Measurements from ENCODE around the gene SLF2. TPM values are rescaled to one million over a fixed set of nuclear protein-coding genes. Genes with fewer than 3 reads are reported as not detected.

The SLF2 gene
- total and polyA plus RNA-seq, 8 donors: 2.3 to 49.9 (median 14.4) TPM

DNA sequence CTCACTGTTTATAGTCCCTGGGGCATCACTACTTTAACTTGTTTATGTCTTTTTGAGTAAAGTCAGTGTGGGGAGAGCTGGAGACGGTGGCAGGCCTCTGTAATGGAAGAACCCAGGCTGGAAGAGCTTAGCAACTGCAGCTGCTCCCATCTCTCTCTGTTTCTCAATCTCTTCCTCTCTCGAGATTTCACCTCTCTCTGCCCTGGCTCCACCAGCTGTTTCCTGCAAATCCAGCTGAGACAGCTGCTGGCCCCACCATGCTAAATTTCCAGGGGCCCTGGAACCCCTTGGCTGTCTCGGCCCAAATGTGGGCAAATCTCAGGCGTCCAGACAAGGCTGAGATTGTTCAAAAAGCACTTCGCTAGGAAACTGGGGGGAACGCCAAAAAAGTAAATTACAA lies 25.8 kb upstream of the SLF2 start:
- H3K27ac ChIP-seq: no peak overlapping the region
- intact Hi-C loops (cut with DNase I; ENCODE audit: low total_unique reads): no loop called here
- peaks cover 0 to 3% (median under 1%) of the 10 kb centered on the region in 4 donors for H3K4me1 ChIP-seq
- H3K9me3 ChIP-seq: no peaks in the 10 kb centered on the region
- peaks cover 0 to 57% (median 16%) of the 10 kb centered on the region in 3 donors for H3K27me3 ChIP-seq
- 47 to 70% (median 59%) methylated on average over 6 of the region's 6 CpGs for WGBS, 5 donors
- H3K36me3 ChIP-seq: no peaks in the 10 kb centered on the region
- TF ChIP-seq, protein P1, sequence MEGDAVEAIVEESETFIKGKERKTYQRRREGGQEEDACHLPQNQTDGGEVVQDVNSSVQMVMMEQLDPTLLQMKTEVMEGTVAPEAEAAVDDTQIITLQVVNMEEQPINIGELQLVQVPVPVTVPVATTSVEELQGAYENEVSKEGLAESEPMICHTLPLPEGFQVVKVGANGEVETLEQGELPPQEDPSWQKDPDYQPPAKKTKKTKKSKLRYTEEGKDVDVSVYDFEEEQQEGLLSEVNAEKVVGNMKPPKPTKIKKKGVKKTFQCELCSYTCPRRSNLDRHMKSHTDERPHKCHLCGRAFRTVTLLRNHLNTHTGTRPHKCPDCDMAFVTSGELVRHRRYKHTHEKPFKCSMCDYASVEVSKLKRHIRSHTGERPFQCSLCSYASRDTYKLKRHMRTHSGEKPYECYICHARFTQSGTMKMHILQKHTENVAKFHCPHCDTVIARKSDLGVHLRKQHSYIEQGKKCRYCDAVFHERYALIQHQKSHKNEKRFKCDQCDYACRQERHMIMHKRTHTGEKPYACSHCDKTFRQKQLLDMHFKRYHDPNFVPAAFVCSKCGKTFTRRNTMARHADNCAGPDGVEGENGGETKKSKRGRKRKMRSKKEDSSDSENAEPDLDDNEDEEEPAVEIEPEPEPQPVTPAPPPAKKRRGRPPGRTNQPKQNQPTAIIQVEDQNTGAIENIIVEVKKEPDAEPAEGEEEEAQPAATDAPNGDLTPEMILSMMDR (IDR thresholded peaks at IDR 0.05): no peak
- TF ChIP-seq EP300 (IDR thresholded peaks at IDR 0.05) (no peak), POLR2A (IDR thresholded peaks at IDR 0.05) (no peak), POLR2AphosphoS5 (IDR thresholded peaks at IDR 0.05) (no peak)
- peak in 1 of 2 donors; percentile 68 for DNase-seq
- no peak overlapping the region for H3K4me3 ChIP-seq

DNA sequence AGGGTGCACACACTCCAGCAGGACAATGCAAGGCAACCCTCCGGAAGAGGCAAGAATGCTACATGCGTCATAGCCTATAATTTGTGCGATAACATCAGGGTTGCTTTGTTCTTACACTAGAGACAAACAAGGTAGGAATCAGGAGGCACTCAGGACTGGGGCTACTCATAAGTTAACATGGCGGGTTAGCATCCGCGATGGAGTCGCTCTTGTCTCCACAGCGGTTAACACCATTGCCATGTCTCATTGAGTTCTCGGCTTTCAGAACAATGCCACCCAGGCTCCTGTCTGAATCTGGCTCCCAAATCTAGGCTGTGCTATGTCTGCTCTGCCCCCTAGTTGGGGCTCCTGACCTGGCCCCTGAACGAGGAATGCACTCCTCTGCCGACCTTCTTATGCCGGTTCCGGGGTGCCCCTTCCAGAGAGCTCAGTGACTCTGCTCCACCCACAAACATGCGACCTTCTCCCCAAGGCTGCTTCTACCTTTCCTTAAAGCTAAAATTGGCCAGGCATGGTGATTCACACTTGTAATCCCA lies 24.9 kb upstream of the SLF2 start:
- WGBS, 5 donors: 84 to 90% (median 85%) methylated on average over 11 to 14 of the region's 14 CpGs
- H3K4me3 ChIP-seq: no peak overlapping the region
- intact Hi-C loops (cut with DNase I; ENCODE audit: low total_unique reads): no loop called here
- no peak overlapping the region for H3K27ac ChIP-seq
- no peak for DNase-seq
- no peaks in the 10 kb centered on the region for H3K9me3 ChIP-seq
- no peak for TF ChIP-seq EP300 (IDR thresholded peaks at IDR 0.05)
- TF ChIP-seq, protein P1 (IDR thresholded peaks at IDR 0.05): no peak
- no peak for TF ChIP-seq POLR2A (IDR thresholded peaks at IDR 0.05)
- H3K4me1 ChIP-seq: peaks cover 0 to 3% (median 0%) of the 10 kb centered on the region in 4 donors
- no peaks in the 10 kb centered on the region for H3K36me3 ChIP-seq
- H3K27me3 ChIP-seq: peaks cover 0 to 54% (median 16%) of the 10 kb centered on the region in 3 donors

DNA sequence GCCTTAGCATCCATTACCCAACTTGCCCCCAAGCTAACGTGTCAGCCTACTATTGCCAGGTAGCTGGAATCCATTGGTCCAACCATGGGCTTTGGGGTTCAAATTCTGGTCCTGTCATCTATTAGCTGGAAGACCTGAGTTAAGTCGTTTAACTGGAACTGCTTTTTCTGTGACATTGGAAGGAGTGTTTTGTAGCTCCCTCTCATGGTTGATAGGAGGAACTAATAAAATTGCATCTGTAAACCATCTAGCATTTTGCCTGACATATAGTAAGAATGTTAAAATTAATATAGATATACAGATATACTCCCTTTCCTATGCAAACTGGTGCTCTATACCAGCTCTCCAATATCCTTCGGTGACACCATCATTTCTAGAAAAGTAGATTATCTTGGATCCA lies 23.8 kb upstream of the SLF2 start:
- Histone ChIP-seq H3K9me3 (no peaks in the 10 kb centered on the region), H3K4me3 (no peak overlapping the region), H3K27ac (no peak overlapping the region), H3K36me3 (no peaks in the 10 kb centered on the region), H3K27me3 (peaks cover 0 to 50% (median 16%) of the 10 kb centered on the region in 3 donors), H3K4me1 (peaks cover 0 to 3% (median 0%) of the 10 kb centered on the region in 4 donors)
- intact Hi-C loops (cut with DNase I; ENCODE audit: low total_unique reads): no loop called here
- TF ChIP-seq POLR2A (IDR thresholded peaks at IDR 0.05) (no peak), EP300 (IDR thresholded peaks at IDR 0.05) (no peak), POLR2AphosphoS5 (IDR thresholded peaks at IDR 0.05) (no peak)
- TF ChIP-seq, protein P1 (IDR thresholded peaks at IDR 0.05): no peak
- DNase-seq: no peak
- WGBS, 5 donors: 35 to 60% (median 54%) methylated on average over 3 of the region's 3 CpGs

DNA sequence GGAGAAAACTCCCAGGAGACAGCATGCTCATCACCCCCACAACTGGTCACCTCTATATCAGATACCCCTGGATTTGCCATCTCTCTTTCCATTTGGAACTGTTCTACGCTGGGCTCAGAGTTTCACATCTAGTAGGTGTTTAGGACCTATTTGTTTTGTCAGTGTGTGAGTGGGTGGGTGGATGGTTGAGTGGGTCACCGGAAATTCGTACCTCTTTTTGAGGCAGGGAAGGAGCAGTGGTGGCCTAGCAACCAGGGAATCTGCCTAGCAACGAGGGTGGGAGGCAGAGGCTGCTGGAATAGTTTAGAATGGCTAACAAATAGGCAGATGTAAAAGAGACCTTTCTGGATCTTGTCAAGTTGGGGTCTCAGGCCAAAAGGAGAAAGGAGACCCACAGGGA lies 23.2 kb upstream of the SLF2 start:
- no peak overlapping the region for H3K27ac ChIP-seq
- peaks cover 0 to 3% (median 0%) of the 10 kb centered on the region in 4 donors for H3K4me1 ChIP-seq
- 33 to 53% (median 48%) methylated on average over 4 of the region's 4 CpGs for WGBS, 5 donors
- no peak for DNase-seq
- H3K27me3 ChIP-seq: peaks cover 0 to 56% (median 16%) of the 10 kb centered on the region in 3 donors
- no peak for TF ChIP-seq EP300 (IDR thresholded peaks at IDR 0.05)
- intact Hi-C loops (cut with DNase I; ENCODE audit: low total_unique reads): no loop called here
- no peak overlapping the region for H3K4me3 ChIP-seq
- H3K9me3 ChIP-seq: no peaks in the 10 kb centered on the region
- H3K36me3 ChIP-seq: no peaks in the 10 kb centered on the region

DNA sequence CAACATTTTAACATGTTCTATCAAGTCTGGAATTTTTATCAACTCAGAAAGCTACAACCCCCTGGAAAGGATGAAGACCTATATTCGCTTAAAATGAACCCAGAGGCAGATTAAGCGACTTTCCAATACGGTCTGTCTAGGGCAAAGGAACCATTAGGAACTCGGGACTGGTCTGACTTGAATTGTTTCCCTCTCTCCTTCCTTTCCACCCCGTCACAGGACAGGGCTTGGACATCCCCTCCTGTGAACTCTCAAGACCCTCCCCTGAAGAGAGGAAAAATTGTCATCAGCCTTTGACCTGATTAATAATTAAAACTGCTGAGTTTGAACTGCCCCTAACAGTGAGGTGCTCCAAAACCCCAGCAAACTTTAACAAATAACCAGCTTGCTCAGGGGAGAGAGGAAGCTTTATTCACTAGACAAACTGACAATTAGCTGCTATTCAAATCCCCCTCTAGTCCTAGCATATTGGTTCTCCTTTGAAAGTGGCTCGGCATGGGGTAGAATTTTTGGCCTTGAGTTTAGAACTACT lies 22.6 kb upstream of the SLF2 start:
- Histone ChIP-seq H3K4me1 (peaks cover 0 to 3% (median 0%) of the 10 kb centered on the region in 4 donors), H3K9me3 (no peaks in the 10 kb centered on the region), H3K27ac (no peak overlapping the region), H3K27me3 (peaks cover 0 to 60% (median 16%) of the 10 kb centered on the region in 3 donors), H3K36me3 (no peaks in the 10 kb centered on the region), H3K4me3 (no peak overlapping the region)
- TF ChIP-seq, protein P1 (IDR thresholded peaks at IDR 0.05): no peak
- TF ChIP-seq EP300 (IDR thresholded peaks at IDR 0.05) (no peak), POLR2A (IDR thresholded peaks at IDR 0.05) (no peak), POLR2AphosphoS5 (IDR thresholded peaks at IDR 0.05) (no peak)
- 59 to 73% (median 66%) methylated on average over 6 of the region's 6 CpGs for WGBS, 5 donors
- intact Hi-C loops (cut with DNase I; ENCODE audit: low total_unique reads): no loop called here
- no peak for DNase-seq

Data from stomach (tissue), 9 donors.